ENCODE data around the gene CAP1.
A peak's percentile ranks its signal among the peaks of the same experiment; 100 is the strongest.
"Not testable (repeated sequence)": the region's sequence is repeated elsewhere in the genome, so short reads cannot be mapped to it uniquely, and the experiment has no call there.

Gene CAP1

GRCh38 chr1:40040511-40041465 is at the start of gene CAP1:
Gene CAP1 (plus strand): TSS chr1:40040729. CDS start chr1:40059347, 18,618 bp downstream.
- DNase-seq = peak; percentile 82

DNA sequence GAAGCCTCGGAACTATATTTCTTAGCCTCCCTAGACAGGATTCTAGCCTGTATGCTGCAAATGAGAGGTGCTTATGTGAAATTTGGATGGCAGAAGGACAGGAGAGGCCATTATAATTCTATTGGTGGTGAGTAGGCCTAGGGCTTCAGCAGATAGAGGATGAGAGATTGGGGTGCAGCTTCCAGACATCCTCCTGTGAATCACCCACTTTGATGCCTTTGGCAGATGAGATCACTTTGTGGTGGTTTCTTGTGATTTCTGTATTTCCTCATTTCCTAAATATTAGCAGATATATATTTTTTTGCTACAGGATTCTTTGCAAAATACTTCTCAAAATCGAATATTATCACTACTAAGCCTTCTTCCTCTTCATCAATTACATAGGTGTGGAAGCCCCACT is 48.3 kb upstream of the CAP1 start:
- no peak for DNase-seq

DNA sequence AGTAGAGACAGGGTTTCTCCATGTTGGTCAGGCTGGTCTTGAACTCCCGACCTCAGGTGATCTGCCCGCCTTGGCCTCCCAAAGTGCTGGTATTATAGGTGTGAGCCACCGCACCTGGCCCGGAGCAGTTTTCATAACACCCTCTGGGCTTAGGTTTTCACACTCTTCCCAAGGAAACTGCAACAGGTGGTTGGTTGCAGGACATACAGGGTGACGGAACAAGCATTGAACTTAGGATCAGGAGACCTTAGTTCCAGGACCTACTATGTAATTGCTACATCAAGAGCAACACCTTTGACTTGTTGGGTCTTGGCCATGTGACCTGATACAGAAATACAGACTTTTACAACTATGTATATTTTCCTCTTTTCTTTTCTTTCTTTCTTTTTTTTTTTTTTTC is 47.6 kb upstream of the CAP1 start:
- no peak for DNase-seq

- DNase-seq = no peak
These were observed 44.5 kb upstream of the CAP1 start for GRCh38 chr1:39995973-39996393.

DNA sequence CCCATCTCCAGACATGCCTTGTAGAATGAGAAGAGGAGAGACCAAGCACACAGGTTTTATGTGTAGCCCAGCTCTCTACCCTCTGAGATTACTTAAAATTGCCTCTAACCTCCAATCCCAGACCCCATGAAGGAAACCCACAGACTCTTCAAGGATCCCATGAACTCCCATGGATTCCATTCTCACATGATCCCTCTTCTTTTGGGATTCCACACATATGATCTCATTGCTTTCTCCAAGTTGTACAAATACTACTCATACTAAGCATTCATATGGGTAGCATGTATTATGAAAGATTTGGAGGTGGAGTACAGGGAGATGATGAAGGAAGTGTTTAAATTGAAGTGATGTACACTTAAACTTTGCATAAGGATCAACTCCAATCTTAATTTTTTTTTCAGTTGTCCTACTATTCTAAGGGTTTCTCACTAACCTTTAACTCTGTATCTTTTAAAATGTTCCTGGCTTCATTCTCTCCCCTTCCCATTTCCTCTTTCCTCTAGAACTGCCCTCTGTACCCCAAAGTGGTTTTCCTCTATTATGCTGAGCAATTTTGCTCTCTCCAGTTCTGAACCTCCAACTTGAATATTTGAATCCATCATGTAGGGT is 44.0 kb upstream of the CAP1 start:
- DNase-seq = no peak

DNA sequence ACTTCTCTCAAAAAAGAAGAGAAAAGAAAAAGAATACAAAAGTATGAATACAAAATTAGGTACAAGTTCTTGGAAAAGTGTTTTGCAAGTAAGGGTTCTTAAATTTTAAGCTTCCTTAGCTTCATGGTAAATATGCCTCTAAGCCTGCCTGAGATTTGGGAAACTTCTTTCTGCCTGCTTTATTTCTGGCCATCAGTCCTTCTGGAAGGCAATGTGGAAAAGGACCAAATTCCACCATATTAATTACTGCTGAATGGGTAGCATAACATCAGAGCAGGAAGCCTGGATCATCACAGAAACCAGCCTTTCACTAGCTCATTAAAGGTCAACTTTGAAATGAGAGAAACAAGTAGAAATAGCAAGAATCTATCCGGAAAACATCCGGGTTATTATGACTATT is 39.1 kb upstream of the CAP1 start:
- DNase-seq = no peak

DNA sequence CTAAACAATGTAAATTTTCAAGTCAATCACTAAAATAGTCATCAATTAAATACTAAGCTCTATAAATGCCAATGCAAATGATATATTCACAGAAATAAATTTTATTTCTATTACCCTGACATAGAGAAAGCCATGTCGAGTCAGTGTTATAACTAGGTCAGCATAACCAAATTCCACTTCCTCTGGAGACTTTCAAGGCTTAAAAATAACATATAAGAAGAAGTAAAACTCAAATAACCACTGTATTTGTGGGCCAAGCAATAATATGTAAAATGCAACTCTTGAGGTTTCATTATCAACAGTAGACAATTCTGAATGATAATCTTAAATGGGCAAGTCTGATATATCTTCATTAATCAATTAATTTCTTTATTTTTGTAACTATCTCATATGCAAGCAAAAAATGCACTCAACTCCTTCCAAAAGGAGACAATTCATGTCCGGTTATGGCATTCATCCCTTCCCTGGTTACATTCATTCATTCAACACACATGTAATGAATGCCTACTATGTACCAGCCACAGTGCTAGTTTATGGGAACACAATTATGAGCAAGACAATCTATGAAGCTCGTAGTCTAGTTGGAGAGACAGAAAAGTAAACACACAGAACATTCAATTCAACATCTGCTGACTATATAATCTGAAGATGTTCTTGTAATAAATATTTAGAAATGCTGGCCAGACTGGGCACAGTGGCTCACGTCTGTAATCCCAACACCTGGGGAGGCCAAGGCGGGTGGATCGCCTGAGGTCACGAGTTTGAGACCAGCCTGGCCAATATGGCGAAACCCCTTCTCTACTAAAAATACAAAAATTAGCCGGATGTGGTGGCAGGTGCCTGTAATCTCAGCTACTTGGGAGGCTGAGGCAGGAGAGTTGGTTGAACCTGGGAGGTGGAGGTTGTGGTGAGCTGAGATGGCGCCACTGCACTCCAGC is 37.1 kb upstream of the CAP1 start:
- DNase-seq = no peak

DNA sequence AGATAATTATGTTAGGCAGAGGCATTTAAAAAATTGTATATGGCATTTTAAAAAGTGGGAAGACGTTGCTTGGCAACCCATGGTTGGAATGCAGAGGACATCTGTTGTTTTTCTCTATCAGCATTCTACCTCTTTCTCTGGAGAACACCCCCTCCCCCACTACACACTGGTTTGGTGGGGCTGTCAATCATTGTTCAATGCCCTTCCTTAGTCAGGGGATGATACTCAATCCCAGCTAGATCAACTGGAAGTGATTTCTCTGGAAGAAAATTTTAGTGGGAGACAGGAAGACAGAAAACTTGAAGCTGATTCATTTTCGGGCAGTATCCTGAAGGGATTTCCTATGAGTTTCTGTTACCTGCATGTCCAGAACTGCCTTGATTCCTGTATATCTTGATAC is 35.7 kb upstream of the CAP1 start:
- DNase-seq = no peak

GRCh38 chr1:40007481-40008034 is 33.0 kb upstream of the CAP1 start:
- not testable (repeated sequence) for DNase-seq

GRCh38 chr1:40011198-40011597 is 29.3 kb upstream of the CAP1 start:
- DNase-seq = no peak

DNA sequence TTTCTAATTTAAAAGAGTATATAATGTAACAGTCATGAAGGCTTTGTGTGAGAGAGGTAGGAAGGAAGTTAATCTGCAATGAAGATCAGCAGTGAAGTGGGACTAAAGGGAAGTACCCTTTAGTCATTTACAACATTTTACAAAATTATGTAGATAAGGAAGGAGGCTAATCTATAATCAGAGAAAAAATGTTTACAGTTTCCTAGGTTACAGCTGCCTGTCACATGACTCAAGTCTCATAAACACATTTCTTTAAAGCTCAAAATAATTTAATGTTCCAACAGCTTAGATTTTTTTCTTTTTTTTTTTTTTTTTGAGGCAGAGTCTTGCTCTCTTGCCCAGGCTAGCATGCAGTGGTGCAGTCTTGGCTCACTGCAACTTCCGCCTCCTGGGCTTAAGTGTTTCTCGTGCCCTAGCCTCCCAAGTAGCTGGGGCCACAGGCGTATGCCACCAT is 26.2 kb upstream of the CAP1 start:
- no peak for DNase-seq

GRCh38 chr1:40014812-40015594 is 25.5 kb upstream of the CAP1 start:
- DNase-seq = no peak

DNA sequence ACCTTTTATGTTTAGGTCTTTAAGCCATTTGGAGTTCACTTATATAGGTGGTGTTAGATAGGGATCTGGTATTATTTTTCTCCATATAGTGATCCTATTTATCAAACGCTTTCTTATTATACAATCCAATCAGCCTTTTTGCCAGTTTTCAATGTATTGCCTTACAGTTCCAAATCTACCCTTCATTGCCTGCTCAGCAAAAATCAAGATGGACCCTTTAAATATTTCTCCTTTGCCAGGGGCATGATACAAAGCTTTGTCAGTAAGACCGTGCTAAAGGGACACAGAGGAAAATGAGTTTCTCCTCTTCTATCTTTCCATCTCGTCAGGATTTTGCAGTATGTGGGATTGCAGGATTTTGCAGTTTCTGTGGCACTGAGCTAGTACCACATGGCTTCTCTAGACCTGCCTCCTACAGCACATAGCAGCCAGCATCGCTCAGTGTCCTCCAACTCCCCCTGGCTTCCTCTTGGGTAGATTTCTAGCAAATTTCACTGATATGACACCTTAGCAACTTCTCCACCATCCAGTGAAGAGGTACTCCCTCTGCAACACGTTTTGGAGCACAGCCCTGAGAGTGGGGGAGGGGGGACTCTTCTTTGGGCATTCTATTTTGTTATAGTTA is 22.5 kb upstream of the CAP1 start:
- DNase-seq = no peak

- DNase-seq = no peak
These were observed 20.0 kb upstream of the CAP1 start for GRCh38 chr1:40020447-40021085.

GRCh38 chr1:40023379-40023944 is 17.1 kb upstream of the CAP1 start:
- DNase-seq = no peak

GRCh38 chr1:40024671-40025070 is 15.9 kb upstream of the CAP1 start:
- DNase-seq = no peak

GRCh38 chr1:40027647-40028046 is 12.9 kb upstream of the CAP1 start:
- no peak for DNase-seq

- DNase-seq = no peak
These were observed 10.9 kb upstream of the CAP1 start for GRCh38 chr1:40029608-40030007.

DNA sequence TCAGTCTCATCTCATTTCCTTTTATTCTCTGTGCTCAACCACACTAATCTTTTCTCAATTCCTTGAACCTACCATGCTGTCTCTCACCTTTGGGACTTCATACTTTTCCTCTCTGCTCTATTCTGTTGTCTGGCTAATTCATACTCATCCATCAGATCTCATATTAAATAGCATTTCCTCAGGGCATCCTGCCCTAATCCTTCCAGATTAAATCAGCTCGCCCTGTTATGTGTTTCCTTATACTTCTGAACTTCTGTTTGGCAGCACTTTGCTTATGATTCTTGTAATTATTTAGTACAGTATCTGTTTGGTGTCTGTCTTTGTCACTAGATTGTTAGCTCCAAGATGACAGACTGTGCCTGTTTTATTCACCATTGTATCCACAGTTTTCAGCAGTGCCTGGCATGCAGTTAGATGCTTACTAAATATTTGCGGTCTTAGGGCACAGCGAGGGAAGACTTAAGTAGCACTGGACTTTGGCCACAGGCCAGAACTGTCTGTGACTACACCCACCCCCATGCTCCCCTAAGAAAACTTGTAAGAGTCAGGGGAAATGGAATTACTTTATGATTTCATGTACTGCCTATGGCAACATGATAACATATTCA is 9.9 kb upstream of the CAP1 start:
- DNase-seq = no peak

- DNase-seq = peak; percentile 0
These were observed 8.2 kb upstream of the CAP1 start for GRCh38 chr1:40032240-40032891.
